Measurements from ENCODE around the gene ZNF518A. TPM values are rescaled to one million over a fixed set of nuclear protein-coding genes. Genes with fewer than 3 reads are reported as not detected.

ZNF518A gene
- total and polyA plus RNA-seq, 2 of the 13 experiments (the other 11 are each of a cell fraction or from before 2014, with no cell fraction given) = 21.7 to 37.1 TPM

DNA sequence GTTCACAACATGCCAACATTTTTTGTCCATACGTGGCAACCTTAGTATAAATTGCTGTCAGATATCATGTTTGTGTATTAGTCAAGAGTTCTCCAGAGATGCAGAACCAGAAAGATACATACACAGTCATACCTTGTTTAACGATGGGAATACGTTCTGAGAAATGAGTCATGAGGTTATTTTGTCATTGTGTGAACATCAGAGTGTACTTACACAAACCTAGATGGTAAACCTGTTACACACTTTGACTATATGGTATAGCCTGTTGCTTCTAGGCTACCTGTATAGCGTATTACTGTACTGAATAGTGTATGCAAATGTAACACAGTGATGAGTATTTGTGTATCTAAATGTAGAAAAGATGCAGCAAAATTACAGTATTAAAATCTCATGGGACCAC is 22.3 kb downstream of the ZNF518A start:
- Histone ChIP-seq H3K9me3 (ENCODE audit: low read length) (no peaks in the 10 kb centered on the region), H4K20me1 (ENCODE audit: insufficient read depth, low read length) (no peaks in the 10 kb centered on the region), H3K27me3 (ENCODE audit: control insufficient read depth in 1 of 2, insufficient read depth in 2 of 2, low read length in 2 of 2) (no peaks in the 10 kb centered on the region), H3K4me3 (replicated peaks in 1 of 3; ENCODE audit: insufficient read depth in 1 of 3, low read depth in 2 of 3, low read length in 3 of 3) (no peak overlapping the region), H3K4me2 (ENCODE audit: low read depth, low read length) (no peak overlapping the region), H3K27ac (ENCODE audit: extremely low read length, insufficient read depth, low read length) (no peak overlapping the region), H3K36me3 (replicated peaks in 1 of 2; ENCODE audit: control insufficient read depth in 1 of 2, insufficient read depth in 2 of 2, low read length in 2 of 2) (peaks cover 10 to 74% of the 10 kb centered on the region in 2 experiments), H2AFZ (ENCODE audit: low read length) (no peak overlapping the region), H3K4me1 (ENCODE audit: insufficient read depth, low read length) (no peaks in the 10 kb centered on the region), H3K79me2 (ENCODE audit: insufficient read depth, low read length) (no peaks in the 10 kb centered on the region), H3K9ac (ENCODE audit: insufficient read depth, low read depth, low read length) (no peak overlapping the region)
- WGBS (ENCODE audit: low lambda C conversion rate) = 97% methylated on average over 4 of the region's 4 CpGs
- DNase-seq (ENCODE audit: low spot score) (no peak), FAIRE-seq (no peak), ATAC-seq (no peak)
- TF ChIP-seq GTF3A (CRISPR knock-in tag; conservative IDR thresholded peaks at IDR 0.05) = no peak
- TF ChIP-seq FOXK1 (CRISPR knock-in tag; IDR thresholded peaks at IDR 0.05; ENCODE audit: borderline replicate concordance, low read depth) = no peak
- no peak for TF ChIP-seq ZC3H13 (CRISPR knock-in tag; IDR thresholded peaks at IDR 0.05)
- TF ChIP-seq ZNF709 (CRISPR knock-in tag; IDR thresholded peaks at IDR 0.05) = no peak
- no peak for TF ChIP-seq ZNF264 (CRISPR knock-in tag; IDR thresholded peaks at IDR 0.05)
- TF ChIP-seq, protein P1, sequence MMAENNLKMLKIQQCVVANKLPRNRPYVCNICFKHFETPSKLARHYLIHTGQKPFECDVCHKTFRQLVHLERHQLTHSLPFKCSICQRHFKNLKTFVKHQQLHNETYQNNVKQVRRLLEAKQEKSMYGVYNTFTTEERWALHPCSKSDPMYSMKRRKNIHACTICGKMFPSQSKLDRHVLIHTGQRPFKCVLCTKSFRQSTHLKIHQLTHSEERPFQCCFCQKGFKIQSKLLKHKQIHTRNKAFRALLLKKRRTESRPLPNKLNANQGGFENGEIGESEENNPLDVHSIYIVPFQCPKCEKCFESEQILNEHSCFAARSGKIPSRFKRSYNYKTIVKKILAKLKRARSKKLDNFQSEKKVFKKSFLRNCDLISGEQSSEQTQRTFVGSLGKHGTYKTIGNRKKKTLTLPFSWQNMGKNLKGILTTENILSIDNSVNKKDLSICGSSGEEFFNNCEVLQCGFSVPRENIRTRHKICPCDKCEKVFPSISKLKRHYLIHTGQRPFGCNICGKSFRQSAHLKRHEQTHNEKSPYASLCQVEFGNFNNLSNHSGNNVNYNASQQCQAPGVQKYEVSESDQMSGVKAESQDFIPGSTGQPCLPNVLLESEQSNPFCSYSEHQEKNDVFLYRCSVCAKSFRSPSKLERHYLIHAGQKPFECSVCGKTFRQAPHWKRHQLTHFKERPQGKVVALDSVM (CRISPR knock-in tag; IDR thresholded peaks at IDR 0.05) = no peak
- TF ChIP-seq ZNF253 (CRISPR knock-in tag; IDR thresholded peaks at IDR 0.05; ENCODE audit: borderline replicate concordance) = no peak
- TF ChIP-seq ZNF549 (CRISPR knock-in tag; IDR thresholded peaks at IDR 0.05) = no peak
- no peak for TF ChIP-seq ZNF256 (CRISPR knock-in tag; conservative IDR thresholded peaks at IDR 0.05)
- no peak for TF ChIP-seq ZNF773 (CRISPR knock-in tag; IDR thresholded peaks at IDR 0.05; ENCODE audit: borderline replicate concordance)
- BruUV-seq (replicated peaks) = no TSS peak
- ChIA-PET POLR2A (no interaction called here), CTCF (ENCODE audit: low intra/inter-chr PET ratio, low total read pairs) (no interaction called here)
- intact Hi-C loops (cut with micrococcal nuclease; ENCODE audit: unreplicated experiment) (no loop called here), in situ Hi-C loops (cut with HindIII; ENCODE audit: extremely low pct_ligation_motif_present, low pct_unique_long_range_greater_than_20kb) (no loop called here)
